ENCODE data around the gene KCTD6. TPM values are rescaled to one million over a fixed set of nuclear protein-coding genes. Genes with fewer than 3 reads are reported as not detected.

KCTD6 gene
- total RNA-seq, 4 donors from 2014 or later, result 8.0 to 19.2 (median 12.7) TPM

DNA sequence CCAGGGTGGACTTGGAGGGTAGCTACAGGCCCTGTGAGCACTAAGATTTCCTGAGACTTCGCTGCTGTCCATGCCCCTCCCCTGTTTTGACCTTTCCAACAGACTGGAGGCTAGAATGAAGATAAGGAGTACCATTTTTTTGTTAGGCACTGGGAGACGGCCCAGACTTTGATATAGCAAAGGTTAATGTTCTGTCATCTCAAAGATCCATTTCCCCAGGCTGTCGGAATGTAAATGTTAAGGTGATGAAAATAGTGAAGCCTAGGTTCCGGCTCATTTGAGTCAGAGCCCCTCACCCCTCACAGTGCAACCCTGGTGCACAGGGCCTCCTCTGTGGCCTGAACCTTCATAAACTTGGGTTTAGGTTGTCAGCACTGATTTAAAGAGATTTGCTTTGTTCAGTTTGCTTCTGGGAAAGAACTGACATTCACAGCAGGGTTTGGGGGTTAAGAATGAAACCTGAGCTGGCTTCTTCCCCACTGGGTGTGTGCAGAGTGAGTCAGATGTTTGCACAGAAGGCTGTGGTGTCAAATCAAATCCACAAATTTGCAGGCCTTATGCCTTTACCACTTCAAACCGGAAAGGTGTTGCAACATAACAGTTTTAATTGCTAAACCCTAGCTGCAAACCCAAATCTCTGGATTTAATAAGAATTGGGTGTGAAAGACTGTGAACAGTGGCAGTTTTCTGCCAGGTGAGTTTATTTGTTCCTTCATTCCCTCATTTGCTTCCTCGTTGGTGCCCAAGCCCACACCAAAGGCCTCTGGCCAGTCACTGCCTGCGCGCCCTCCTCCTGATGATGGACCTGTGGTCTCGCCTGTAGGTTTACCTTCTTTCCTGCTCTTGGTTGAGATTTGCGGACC is 20.6 kb upstream of the KCTD6 start:
- WGBS, result 55% methylated on average over 10 of the region's 10 CpGs

DNA sequence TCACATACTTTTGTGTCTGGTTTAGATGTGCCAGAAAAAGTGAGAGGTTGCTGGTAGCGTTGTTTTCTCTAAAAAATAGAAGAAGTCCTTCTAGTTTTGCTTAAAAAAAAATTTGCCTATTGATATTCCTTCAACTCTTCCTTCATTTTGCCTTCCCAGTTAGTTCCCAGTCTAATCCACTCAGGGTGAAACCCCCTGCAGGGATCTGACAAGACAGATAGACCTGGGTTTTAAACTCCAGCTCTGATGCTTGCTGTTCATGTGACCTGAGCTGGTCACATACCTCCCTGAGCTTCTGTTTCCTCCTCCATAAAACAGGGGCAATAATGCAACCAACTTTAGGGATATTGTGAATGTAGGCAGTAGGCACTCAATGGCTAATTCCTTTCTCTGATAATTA is 18.6 kb upstream of the KCTD6 start:
- no peak overlapping the region for H3K27ac ChIP-seq
- 93% methylated on average over 1 of the region's 1 CpG for WGBS
- no peak overlapping the region for H3K4me3 ChIP-seq
- peaks cover 19% of the 10 kb centered on the region for H3K4me1 ChIP-seq
- no peaks in the 10 kb centered on the region for H3K9me3 ChIP-seq
- H3K36me3 ChIP-seq, result no peaks in the 10 kb centered on the region
- TF ChIP-seq POLR2AphosphoS5 (IDR thresholded peaks at IDR 0.05) (no peak), EP300 (IDR thresholded peaks at IDR 0.05) (no peak), POLR2A (IDR thresholded peaks at IDR 0.05) (no peak)
- TF ChIP-seq, protein P1, sequence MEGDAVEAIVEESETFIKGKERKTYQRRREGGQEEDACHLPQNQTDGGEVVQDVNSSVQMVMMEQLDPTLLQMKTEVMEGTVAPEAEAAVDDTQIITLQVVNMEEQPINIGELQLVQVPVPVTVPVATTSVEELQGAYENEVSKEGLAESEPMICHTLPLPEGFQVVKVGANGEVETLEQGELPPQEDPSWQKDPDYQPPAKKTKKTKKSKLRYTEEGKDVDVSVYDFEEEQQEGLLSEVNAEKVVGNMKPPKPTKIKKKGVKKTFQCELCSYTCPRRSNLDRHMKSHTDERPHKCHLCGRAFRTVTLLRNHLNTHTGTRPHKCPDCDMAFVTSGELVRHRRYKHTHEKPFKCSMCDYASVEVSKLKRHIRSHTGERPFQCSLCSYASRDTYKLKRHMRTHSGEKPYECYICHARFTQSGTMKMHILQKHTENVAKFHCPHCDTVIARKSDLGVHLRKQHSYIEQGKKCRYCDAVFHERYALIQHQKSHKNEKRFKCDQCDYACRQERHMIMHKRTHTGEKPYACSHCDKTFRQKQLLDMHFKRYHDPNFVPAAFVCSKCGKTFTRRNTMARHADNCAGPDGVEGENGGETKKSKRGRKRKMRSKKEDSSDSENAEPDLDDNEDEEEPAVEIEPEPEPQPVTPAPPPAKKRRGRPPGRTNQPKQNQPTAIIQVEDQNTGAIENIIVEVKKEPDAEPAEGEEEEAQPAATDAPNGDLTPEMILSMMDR (IDR thresholded peaks at IDR 0.05), result no peak
- H3K27me3 ChIP-seq, result no peaks in the 10 kb centered on the region
- DNase-seq (ENCODE audit: low spot score in 2 of 2), result no peak

More for the DNA sequence above, 20.6 kb upstream of the KCTD6 start:
- TF ChIP-seq, protein P1 (IDR thresholded peaks at IDR 0.05), result no peak
- TF ChIP-seq EP300 (IDR thresholded peaks at IDR 0.05), result no peak
- no peak for TF ChIP-seq POLR2AphosphoS5 (IDR thresholded peaks at IDR 0.05)
- no peak for TF ChIP-seq POLR2A (IDR thresholded peaks at IDR 0.05)
- Histone ChIP-seq H3K27ac (peak overlapping the region; percentile 70), H3K27me3 (no peaks in the 10 kb centered on the region), H3K4me3 (no peak overlapping the region), H3K36me3 (no peaks in the 10 kb centered on the region), H3K4me1 (peaks cover 19% of the 10 kb centered on the region), H3K9me3 (no peaks in the 10 kb centered on the region)
- DNase-seq (ENCODE audit: low spot score in 2 of 2), result no peak

DNA sequence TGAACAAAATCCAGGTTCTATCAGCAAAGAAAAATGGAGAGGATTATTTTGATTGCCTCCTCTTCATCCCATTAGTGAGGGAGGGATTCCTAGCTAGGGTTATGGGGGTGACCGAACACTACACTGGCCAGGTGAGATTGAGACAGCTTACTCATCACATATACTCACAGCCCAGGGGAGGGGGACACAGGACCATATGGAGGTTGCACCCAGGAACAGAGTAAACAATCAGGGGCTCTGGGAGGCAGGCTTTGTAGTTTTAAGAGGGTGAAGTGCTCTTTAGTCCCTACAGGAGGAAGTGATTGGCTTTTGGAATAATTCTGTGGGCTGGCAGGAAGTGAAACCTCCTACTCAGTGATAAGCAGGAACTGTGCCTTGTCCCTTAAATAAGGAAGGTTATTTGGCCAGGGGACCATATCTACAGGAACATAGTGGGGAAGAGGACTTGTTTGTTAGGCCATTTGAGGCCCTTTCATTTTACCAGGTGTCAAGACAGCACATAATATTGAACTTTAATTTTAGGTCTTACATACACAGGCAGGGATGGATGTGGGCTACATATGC is 17.5 kb upstream of the KCTD6 start:
- H3K4me1 ChIP-seq, result peaks cover 19% of the 10 kb centered on the region
- WGBS, result 87% methylated on average over 1 of the region's 1 CpG
- no peak for TF ChIP-seq EP300 (IDR thresholded peaks at IDR 0.05)
- TF ChIP-seq POLR2AphosphoS5 (IDR thresholded peaks at IDR 0.05), result no peak
- TF ChIP-seq, protein P1 (IDR thresholded peaks at IDR 0.05), result no peak
- no peak for TF ChIP-seq POLR2A (IDR thresholded peaks at IDR 0.05)
- no peak overlapping the region for H3K4me3 ChIP-seq
- H3K36me3 ChIP-seq, result no peaks in the 10 kb centered on the region
- no peaks in the 10 kb centered on the region for H3K9me3 ChIP-seq
- no peak overlapping the region for H3K27ac ChIP-seq
- no peaks in the 10 kb centered on the region for H3K27me3 ChIP-seq
- DNase-seq (ENCODE audit: low spot score in 2 of 2), result no peak

DNA sequence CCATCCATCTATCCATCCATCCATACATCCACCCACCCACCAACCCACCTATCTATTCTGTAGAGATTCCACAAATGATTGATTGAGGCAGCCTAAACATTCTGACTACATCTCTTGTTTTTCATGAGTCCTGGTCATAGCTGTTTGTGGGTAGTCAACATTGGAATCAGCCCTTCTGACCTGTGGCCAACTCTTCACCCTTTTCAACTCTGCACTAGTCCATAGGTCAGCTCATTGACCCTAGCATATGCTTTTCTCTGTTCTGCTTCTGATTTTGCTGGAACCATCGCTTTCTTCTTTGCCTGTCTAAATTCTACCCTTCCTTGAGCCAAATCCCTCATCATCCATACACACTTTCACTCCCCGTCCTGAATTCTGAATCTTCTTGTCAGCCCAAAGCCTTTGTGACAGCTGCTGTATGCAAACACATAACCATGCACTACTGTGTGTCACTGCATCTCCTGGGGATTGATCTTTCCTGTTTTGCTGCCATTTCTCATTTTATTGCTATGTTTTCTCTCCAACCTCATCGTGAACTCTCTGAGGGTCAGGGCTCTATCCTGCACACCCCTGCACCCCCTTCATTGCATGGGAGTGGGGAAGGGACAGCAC is 16.8 kb upstream of the KCTD6 start:
- Histone ChIP-seq H3K9me3 (no peaks in the 10 kb centered on the region), H3K27me3 (no peaks in the 10 kb centered on the region), H3K4me1 (peaks cover 19% of the 10 kb centered on the region), H3K27ac (no peak overlapping the region), H3K36me3 (no peaks in the 10 kb centered on the region), H3K4me3 (no peak overlapping the region)
- no peak for DNase-seq (ENCODE audit: low spot score in 2 of 2)
- 70% methylated on average over 3 of the region's 3 CpGs for WGBS
- TF ChIP-seq EP300 (IDR thresholded peaks at IDR 0.05) (no peak), POLR2A (IDR thresholded peaks at IDR 0.05) (no peak)

DNA sequence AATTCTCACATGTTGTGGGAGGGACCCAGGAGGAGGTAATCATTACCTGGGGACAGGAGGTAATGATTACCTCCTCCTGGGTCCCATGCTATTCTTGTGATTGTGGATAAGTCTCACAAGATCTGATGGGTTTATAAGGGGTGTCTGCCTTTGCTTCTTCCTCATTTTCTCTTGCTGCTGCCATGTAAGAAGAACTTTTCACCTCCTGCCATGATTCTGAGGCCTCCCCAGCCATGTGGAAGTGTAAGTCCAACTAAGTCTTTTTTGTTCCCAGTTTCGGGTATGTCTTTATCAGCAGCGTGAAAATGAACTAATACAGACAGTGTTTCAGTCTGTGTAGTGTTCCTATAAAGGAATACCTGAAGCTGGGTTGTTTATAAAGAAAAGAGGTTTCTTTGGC is 13.1 kb upstream of the KCTD6 start:
- no peaks in the 10 kb centered on the region for H3K9me3 ChIP-seq
- 88% methylated on average over 2 of the region's 2 CpGs for WGBS
- TF ChIP-seq POLR2AphosphoS5 (IDR thresholded peaks at IDR 0.05) (no peak), EP300 (IDR thresholded peaks at IDR 0.05) (no peak), POLR2A (IDR thresholded peaks at IDR 0.05) (no peak)
- TF ChIP-seq, protein P1 (IDR thresholded peaks at IDR 0.05), result no peak

More for the DNA sequence above, 13.1 kb upstream of the KCTD6 start:
- Histone ChIP-seq H3K4me3 (no peak overlapping the region), H3K4me1 (no peaks in the 10 kb centered on the region), H3K36me3 (no peaks in the 10 kb centered on the region), H3K27me3 (no peaks in the 10 kb centered on the region), H3K27ac (no peak overlapping the region)
- no peak for DNase-seq (ENCODE audit: low spot score in 2 of 2)

Measured in suprapubic skin (tissue), 4 donors.